Effector CD4-positive, alpha-beta T cell (primary cell): ENCODE data around the gene PARP1.
"Not testable (repeated sequence)": the region's sequence is repeated elsewhere in the genome, so short reads cannot be mapped to it uniquely, and the experiment has no call there.

Experiments used
- DNase-seq: peaks from one replicate; pipeline ENCODE4 v3.0.0-alpha.2; 2020

The PARP1 gene

GRCh38 chr1:226349081-226349480, 58.8 kb downstream of the PARP1 start:
- no peak for DNase-seq

GRCh38 chr1:226344441-226345259, 63.2 kb downstream of the PARP1 start:
- no peak for DNase-seq

GRCh38 chr1:226342656-226343055, 65.2 kb downstream of the PARP1 start:
- DNase-seq = no peak

- not testable (repeated sequence) for DNase-seq
Measured at GRCh38 chr1:226340111-226340510, 67.8 kb downstream of the PARP1 start.

- no peak for DNase-seq
Measured at GRCh38 chr1:226337276-226337875, 70.5 kb downstream of the PARP1 start.

DNA sequence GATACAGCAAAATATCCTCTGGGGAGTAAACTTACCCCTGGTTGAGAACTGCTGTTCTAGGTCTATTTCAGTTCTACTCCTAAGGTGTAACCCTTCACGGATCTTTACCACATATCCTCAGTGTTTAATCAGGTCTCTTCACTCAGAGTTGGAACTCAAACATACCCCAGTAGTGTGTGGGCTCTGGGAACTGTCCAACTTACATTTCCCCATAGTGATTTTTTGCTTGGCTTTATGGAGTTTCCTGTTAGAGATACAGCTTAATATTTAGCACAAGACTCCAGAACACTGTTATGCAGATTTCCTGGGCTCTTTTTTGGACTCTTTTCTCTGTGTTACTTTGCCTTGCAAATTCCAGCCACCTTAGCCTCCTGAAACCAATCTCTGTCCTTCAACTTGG, 72.2 kb downstream of the PARP1 start:
- DNase-seq = no peak

- no peak for DNase-seq
Measured at GRCh38 chr1:226332947-226333346, 74.9 kb downstream of the PARP1 start.

- no peak for DNase-seq
Measured at GRCh38 chr1:226329237-226329636, 78.7 kb downstream of the PARP1 start.

GRCh38 chr1:226327761-226328162, 80.1 kb downstream of the PARP1 start:
- DNase-seq = no peak

DNA sequence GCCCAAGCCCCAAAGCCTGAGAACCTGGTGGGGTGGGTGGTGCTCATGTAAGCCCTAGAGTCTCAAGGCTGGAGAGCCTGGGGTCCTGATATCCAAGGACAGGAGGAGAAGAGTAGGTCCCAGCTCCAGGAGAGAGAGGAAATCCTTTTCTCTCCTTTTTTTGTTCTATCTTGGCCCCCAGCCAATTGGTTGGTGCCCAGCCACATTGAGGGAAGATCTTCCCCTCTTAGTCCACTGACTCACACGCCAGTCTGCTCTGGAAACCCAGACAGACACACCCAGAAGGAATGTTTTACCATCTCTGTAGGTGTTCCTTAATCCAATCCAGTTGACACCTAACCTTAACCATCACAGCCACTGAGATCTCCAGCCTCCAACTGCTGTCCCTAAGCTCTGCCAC, 82.7 kb downstream of the PARP1 start:
- DNase-seq = no peak

DNA sequence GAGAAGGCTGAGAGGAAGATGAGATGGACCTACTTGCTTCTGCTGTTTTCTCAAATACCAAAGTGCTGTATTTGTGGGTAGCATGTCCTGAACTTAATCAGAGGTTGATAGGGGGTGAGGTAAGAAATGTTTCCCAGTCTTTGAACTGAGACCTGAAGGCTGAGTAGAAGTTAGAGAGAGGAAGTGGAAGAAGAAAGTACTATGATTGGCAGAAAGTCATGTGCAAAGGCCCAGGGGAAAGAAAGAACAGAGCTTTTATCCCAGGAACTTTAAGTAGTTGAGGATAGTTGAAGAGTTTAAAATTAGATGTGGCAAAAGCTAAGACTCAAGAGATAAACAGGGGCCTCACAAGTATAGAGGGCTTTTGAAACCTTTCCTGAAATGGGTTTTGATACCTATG, 83.4 kb downstream of the PARP1 start:
- no peak for DNase-seq

DNA sequence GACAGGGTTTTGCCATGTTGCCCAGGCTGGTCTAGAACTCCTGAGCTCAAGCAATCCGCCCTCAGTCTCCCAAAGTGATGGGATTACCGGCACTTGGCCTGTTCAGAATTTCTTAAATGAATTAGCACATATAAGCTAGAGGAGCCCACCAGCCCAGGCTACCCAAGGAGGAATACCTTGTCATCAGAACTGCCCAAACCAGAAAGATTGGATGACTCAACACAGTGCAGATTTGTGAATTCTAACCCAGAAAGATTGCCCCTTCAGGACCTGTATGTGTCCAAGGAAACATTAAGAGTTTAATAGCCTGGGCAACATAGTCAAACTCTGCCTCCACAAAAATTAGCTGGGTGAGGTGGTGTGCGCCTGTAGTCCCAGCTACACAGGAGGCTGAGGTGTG, 84.9 kb downstream of the PARP1 start:
- no peak for DNase-seq

DNA sequence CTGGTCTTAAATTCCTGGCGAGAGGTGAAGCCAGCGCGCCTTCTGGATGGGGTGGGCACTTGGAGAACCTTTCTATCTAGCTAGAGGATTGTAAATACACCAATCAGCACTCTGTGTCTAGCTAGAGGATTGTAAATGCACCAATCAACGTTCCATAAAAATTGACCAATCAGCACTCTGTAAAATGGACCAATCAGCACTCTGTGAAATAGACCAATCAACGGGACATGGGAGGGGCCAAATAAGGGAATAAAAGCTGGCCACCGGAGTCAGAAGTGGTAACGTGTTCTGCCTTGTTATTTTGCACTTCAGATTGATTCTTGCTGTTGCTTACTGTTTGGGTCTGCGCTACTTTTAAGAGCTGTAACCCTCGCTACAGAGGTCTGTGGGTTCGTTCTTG, 87.0 kb downstream of the PARP1 start:
- no peak for DNase-seq

DNA sequence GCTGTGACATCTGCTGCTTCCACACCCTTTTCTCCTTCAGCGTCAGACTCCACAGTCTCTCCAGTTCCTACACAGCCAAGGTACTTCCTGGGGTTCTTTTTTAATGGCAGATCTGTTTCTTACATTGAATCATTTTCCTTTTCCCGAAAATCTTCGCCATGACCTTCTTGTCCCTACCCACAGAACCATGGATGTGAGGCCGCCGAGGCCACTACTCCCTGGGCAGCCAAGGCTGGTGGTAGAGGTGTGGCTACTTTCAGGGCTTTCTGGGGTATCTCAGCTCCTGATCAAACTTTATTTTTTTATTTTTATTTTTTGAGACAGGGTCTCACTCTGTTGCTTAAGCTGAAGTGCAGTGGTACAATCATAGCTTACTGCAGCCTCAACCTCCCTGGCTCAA, 89.4 kb downstream of the PARP1 start:
- DNase-seq = no peak

DNA sequence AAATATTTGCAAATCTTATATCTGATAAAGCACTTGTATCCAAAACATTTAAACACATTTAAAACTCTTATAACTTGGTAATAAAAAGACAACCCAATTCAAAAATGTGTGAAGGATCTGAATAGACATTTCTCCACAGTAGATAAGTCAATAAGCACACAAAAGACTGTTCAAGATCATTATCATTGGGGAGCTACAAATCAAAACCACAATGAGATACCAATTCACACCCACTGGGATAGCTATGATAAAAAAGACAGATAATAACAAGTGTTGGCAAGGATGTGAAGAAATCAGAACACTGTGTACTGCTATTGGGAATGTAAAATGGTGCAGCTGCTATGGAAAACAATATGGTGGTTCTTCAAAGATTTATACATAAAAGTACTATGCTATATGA, 93.8 kb downstream of the PARP1 start:
- no peak for DNase-seq

DNA sequence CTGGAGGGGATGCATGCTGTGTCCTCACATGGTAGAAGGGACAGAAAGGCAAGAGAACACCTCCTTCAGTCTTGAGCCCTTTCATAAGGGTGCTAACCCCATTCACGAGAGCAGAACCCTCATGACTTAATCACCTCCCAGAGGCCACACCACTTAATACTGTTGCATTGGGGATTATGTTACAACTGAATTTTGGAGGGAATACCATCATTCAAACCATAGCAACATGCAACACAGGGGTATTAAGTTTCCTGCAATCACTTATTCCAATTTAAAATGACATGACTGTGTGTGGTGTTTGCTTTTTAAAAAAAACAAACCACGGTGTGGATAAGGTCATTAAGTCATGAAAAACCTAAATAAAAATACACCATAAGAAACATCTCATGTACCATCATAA, 95.8 kb downstream of the PARP1 start:
- no peak for DNase-seq

DNA sequence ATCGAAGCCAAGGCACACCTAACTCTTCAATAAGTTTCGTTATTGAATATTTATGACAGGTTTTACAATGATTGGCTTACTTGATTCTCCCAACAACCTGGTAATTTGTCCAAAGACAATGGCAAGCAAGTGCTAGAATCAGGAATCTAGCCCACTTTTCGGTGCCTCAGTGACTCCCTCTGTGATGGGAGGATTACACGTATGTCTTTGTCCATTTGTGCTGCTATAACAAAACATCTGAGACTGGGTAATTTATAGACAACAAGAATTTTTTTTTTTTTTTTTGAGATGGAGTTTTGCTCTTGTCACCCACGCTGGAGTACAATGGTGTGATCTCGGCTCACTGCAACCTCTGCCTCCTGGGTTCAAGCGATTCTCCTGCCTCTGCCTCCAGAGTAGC, 96.5 kb downstream of the PARP1 start:
- DNase-seq = no peak
